GM19035 (cell line): ENCODE results near the gene MYO9B.
"Not testable (repeated sequence)": the region's sequence is repeated elsewhere in the genome, so short reads cannot be mapped to it uniquely, and the experiment has no call there.

ENCODE experiments used
- ATAC-seq: cut with Tn5 transposase; IDR thresholded peaks from one replicate; pipeline ENCODE4 v1.9.1; 2021; ENCODE audit not compliant: unreplicated experiment

Gene MYO9B

GRCh38 chr19:17171874-17172273 is 96.3 kb downstream of the MYO9B start:
- ATAC-seq, result no peak

GRCh38 chr19:17172624-17173345 is 97.2 kb downstream of the MYO9B start:
- ATAC-seq, result no peak

GRCh38 chr19:17178291-17178690 is 102.7 kb downstream of the MYO9B start:
- ATAC-seq, result no peak

GRCh38 chr19:17180997-17181702 is 105.6 kb downstream of the MYO9B start:
- ATAC-seq, result no peak

GRCh38 chr19:17183271-17183761 is 107.7 kb downstream of the MYO9B start:
- no peak for ATAC-seq

GRCh38 chr19:17183858-17184321 is 108.3 kb downstream of the MYO9B start:
- no peak for ATAC-seq

GRCh38 chr19:17184371-17184841 is 108.8 kb downstream of the MYO9B start:
- ATAC-seq, result no peak

GRCh38 chr19:17185590-17185989 is 110.0 kb downstream of the MYO9B start:
- ATAC-seq, result no peak

- ATAC-seq, result not testable (repeated sequence)
Observed at GRCh38 chr19:17191736-17192135, 116.2 kb downstream of the MYO9B start.

GRCh38 chr19:17192751-17193150 is 117.2 kb downstream of the MYO9B start:
- ATAC-seq, result no peak

GRCh38 chr19:17194608-17195007 is 119.0 kb downstream of the MYO9B start:
- no peak for ATAC-seq

- no peak for ATAC-seq
Observed at GRCh38 chr19:17195106-17195505, 119.5 kb downstream of the MYO9B start.

- no peak for ATAC-seq
Observed at GRCh38 chr19:17196610-17197009, 121.0 kb downstream of the MYO9B start.

- no peak for ATAC-seq
Observed at GRCh38 chr19:17197666-17198065, 122.1 kb downstream of the MYO9B start.

- no peak for ATAC-seq
Observed at GRCh38 chr19:17200408-17201079, 125.0 kb downstream of the MYO9B start.

GRCh38 chr19:17202249-17202648 is 126.7 kb downstream of the MYO9B start:
- ATAC-seq, result no peak

- no peak for ATAC-seq
Observed at GRCh38 chr19:17202713-17203112, 127.1 kb downstream of the MYO9B start.

GRCh38 chr19:17205237-17206140 is 129.9 kb downstream of the MYO9B start:
- ATAC-seq, result no peak

- no peak for ATAC-seq
Observed at GRCh38 chr19:17206736-17207581, 131.4 kb downstream of the MYO9B start.
